ENCODE results near the gene SLC12A1.

DNA sequence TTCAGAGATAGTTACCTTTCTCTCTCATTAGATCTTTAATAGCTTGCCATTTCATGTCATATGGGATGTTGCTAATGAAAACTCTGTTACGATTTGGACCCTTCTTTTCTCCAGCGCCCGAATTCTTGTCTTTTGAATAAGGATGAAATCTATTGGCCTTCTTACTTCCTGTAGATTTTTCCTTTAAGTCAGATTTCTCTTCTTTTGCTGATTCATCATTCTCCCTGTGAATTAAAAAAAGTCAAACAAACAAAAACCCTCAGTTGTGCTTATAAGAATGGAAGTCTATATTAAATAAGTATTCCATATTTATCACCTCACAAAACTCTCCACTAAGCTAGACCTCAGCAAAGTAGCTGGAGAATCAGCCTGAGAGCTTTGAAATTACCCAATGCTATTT lies 37.5 kb upstream of the SLC12A1 start:
- no peak for TF ChIP-seq POLR2A (IDR thresholded peaks at IDR 0.05)
- TF ChIP-seq, protein P1, sequence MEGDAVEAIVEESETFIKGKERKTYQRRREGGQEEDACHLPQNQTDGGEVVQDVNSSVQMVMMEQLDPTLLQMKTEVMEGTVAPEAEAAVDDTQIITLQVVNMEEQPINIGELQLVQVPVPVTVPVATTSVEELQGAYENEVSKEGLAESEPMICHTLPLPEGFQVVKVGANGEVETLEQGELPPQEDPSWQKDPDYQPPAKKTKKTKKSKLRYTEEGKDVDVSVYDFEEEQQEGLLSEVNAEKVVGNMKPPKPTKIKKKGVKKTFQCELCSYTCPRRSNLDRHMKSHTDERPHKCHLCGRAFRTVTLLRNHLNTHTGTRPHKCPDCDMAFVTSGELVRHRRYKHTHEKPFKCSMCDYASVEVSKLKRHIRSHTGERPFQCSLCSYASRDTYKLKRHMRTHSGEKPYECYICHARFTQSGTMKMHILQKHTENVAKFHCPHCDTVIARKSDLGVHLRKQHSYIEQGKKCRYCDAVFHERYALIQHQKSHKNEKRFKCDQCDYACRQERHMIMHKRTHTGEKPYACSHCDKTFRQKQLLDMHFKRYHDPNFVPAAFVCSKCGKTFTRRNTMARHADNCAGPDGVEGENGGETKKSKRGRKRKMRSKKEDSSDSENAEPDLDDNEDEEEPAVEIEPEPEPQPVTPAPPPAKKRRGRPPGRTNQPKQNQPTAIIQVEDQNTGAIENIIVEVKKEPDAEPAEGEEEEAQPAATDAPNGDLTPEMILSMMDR (IDR thresholded peaks at IDR 0.05) = no peak

Data from Peyer's patch (tissue), 4 donors.